ENCODE results near the gene CCDC28A. TPM values are rescaled to one million over a fixed set of nuclear protein-coding genes. Genes with fewer than 3 reads are reported as not detected.

Gene CCDC28A
- total and polyA plus RNA-seq, 2 of the 4 experiments (the other 2 are of a cell fraction): 6.8 to 8.0 TPM

- no peaks in the 10 kb centered on the region for H3K36me3 ChIP-seq (ENCODE audit: control insufficient read depth, insufficient read depth, low read length)
- peaks cover 8 to 16% of the 10 kb centered on the region in 2 experiments; a peak in 3 of 4 replicates for H3K79me1 ChIP-seq (ENCODE audit: low read depth in 1 of 2, low read length in 2 of 2)
- no peak overlapping the region for H3K4ac ChIP-seq (ENCODE audit: low read depth, low read length)
- H3K9ac ChIP-seq (ENCODE audit: low read depth, low read length): no peak overlapping the region
- dilution Hi-C loops (cut with HindIII; ENCODE audit: low sequenced_read_pairs, unreplicated experiment) (no loop called here), intact Hi-C loops (cut with micrococcal nuclease) (no loop called here), in situ Hi-C loops (cut with MboI; ENCODE audit: low sequenced_read_pairs) (no loop called here)
- no peak overlapping the region for H4K8ac ChIP-seq (ENCODE audit: low read depth in 2 of 2, low read length in 2 of 2)
- DNase-seq: no peak
- BruUV-seq (replicated peaks): no TSS peak
- no peak overlapping the region for H2AK5ac ChIP-seq (ENCODE audit: low read depth, low read length)
- H3K18ac ChIP-seq (ENCODE audit: low read depth, low read length): no peak overlapping the region
- H3K14ac ChIP-seq (replicated peaks; ENCODE audit: low read depth, low read length): no peak overlapping the region
- H3K9me3 ChIP-seq (ENCODE audit: control insufficient read depth, insufficient read depth, low read length): no peaks in the 10 kb centered on the region
- no peaks in the 10 kb centered on the region for H3K9me1 ChIP-seq (ENCODE audit: insufficient read depth, low read length)
- no peaks in the 10 kb centered on the region for H4K20me1 ChIP-seq (ENCODE audit: insufficient read depth, low read length)
- no peaks in the 10 kb centered on the region for H3K4me1 ChIP-seq (ENCODE audit: control insufficient read depth, insufficient read depth, low read length)
- no peak overlapping the region for H2BK120ac ChIP-seq (ENCODE audit: low read depth, low read length)
- no peaks in the 10 kb centered on the region for H3K27me3 ChIP-seq (ENCODE audit: control insufficient read depth, insufficient read depth, low read length)
- no peak overlapping the region for H4K91ac ChIP-seq (ENCODE audit: insufficient read depth, low read depth, low read length)
- no peak overlapping the region for H3K4me3 ChIP-seq (ENCODE audit: insufficient read depth, low read depth, low read length)
- no peak for ATAC-seq (ENCODE audit: low read depth)
- TF ChIP-seq CHD1 (IDR thresholded peaks at IDR 0.05; ENCODE audit: low read depth, low read length) (no peak), RCOR1 (IDR thresholded peaks at IDR 0.05; ENCODE audit: insufficient replicate concordance, low read length) (no peak), CTCF (conservative IDR thresholded peaks at IDR 0.05; ENCODE audit: low read depth, low read length) (no peak), MXI1 (IDR thresholded peaks at IDR 0.05; ENCODE audit: borderline replicate concordance, low read depth, low read length) (no peak), POLR2A (IDR thresholded peaks at IDR 0.05; ENCODE audit: low read depth, low read length) (no peak), MAFK (IDR thresholded peaks at IDR 0.05; ENCODE audit: low read depth, low read length) (no peak), BHLHE40 (IDR thresholded peaks at IDR 0.05; ENCODE audit: low read depth, low read length) (no peak), RFX5 (IDR thresholded peaks at IDR 0.05; ENCODE audit: low read depth, low read length) (no peak), NFE2L2 (IDR thresholded peaks at IDR 0.05; ENCODE audit: low read depth, low read length) (no peak), MAZ (IDR thresholded peaks at IDR 0.05; ENCODE audit: borderline replicate concordance, low read depth, low read length) (no peak)
- ChIA-PET POLR2A (ENCODE audit: unreplicated experiment) (no interaction called here), CTCF (no interaction called here)
- no peak overlapping the region for H2BK15ac ChIP-seq (ENCODE audit: low read depth, low read length)
- H2BK20ac ChIP-seq (ENCODE audit: low read depth, low read length): no peak overlapping the region
- no peak overlapping the region for H3K27ac ChIP-seq (ENCODE audit: insufficient read depth, low read length)
- H3K4me2 ChIP-seq (ENCODE audit: low read depth, low read length): no peak overlapping the region
- H2AK9ac ChIP-seq (replicated peaks; ENCODE audit: low read depth, low read length, poor library complexity): no peak overlapping the region
- H2AFZ ChIP-seq (replicated peaks; ENCODE audit: low read length, poor library complexity): no peak overlapping the region
- no CpG with 5 or more reads among the region's 1 CpG for WGBS, 2 experiments (ENCODE audit: extremely low coverage in 2 of 2, insufficient read length in 1 of 2)
- no peak overlapping the region for H4K5ac ChIP-seq (ENCODE audit: low read depth, low read length)
- no peak overlapping the region for H3K23ac ChIP-seq (ENCODE audit: low read depth, low read length)
- no peak overlapping the region for H3K56ac ChIP-seq (ENCODE audit: extremely low read depth, insufficient read depth, low read length)
- H2BK5ac ChIP-seq (ENCODE audit: low read depth, low read length, poor library complexity, severe bottlenecking): no peak overlapping the region
Observed at GRCh38 chr6:138776659-138777058, 3.1 kb downstream of the CCDC28A start.
